IPS-18a (cell line): ENCODE data around the gene ANKS3.

Experiments
- H3K27ac ChIP-seq: one replicate; pipeline ENCODE4 v1.5.1; 2013; ENCODE audit warnings: low read length
- H3K27me3 ChIP-seq: one replicate; pipeline ENCODE4 v1.6.1; 2013; ENCODE audit warnings: mild to moderate bottlenecking, low read length; ENCODE audit not compliant: control insufficient read depth, insufficient read depth
- H3K36me3 ChIP-seq: one replicate; pipeline ENCODE4 v1.6.1; 2013; ENCODE audit warnings: low read depth, low read length; ENCODE audit not compliant: control insufficient read depth
- H3K4me1 ChIP-seq: one replicate; pipeline ENCODE4 v1.6.1; 2013; ENCODE audit warnings: low read depth, low read length; ENCODE audit not compliant: control insufficient read depth
- H3K4me3 ChIP-seq: one replicate; pipeline ENCODE4 v1.5.1; 2013; ENCODE audit warnings: low read length
- H3K9ac ChIP-seq: one replicate; pipeline ENCODE4 v1.6.1; 2013; ENCODE audit warnings: mild to moderate bottlenecking, low read length, moderate library complexity
- H3K9me3 ChIP-seq: one replicate; pipeline ENCODE4 v1.6.1; 2013; ENCODE audit warnings: low read depth, low read length; ENCODE audit not compliant: control insufficient read depth

Gene ANKS3

GRCh38 chr16:4734063-4734729, at the start of gene ANKS3, which contains the start of gene DNAAF8:
Gene ANKS3 (minus strand): TSS chr16:4734271. CDS start chr16:4730149, 4,122 bp downstream.
Gene DNAAF8 (plus strand): TSS chr16:4734537. CDS start chr16:4736515, 1,978 bp downstream.
- Histone ChIP-seq H3K27me3 (no peaks in the 10 kb centered on the region), H3K4me1 (peaks cover 3% of the 10 kb centered on the region), H3K36me3 (peaks cover 12% of the 10 kb centered on the region), H3K27ac (no peak within 1 kb of the TSS), H3K9ac (peak within 1 kb of the TSS; percentile 76), H3K9me3 (no peaks in the 10 kb centered on the region), H3K4me3 (peak within 1 kb of the TSS; percentile 97)

GRCh38 chr16:4783251-4783950, 49.3 kb upstream of the ANKS3 start:
- Histone ChIP-seq H3K9ac (no peak overlapping the region), H3K4me1 (no peaks in the 10 kb centered on the region), H3K4me3 (no peak overlapping the region), H3K27ac (no peak overlapping the region), H3K9me3 (no peaks in the 10 kb centered on the region), H3K27me3 (no peaks in the 10 kb centered on the region), H3K36me3 (no peaks in the 10 kb centered on the region)

- no peak overlapping the region for H3K4me3 ChIP-seq
- no peaks in the 10 kb centered on the region for H3K4me1 ChIP-seq
- no peaks in the 10 kb centered on the region for H3K9me3 ChIP-seq
- no peaks in the 10 kb centered on the region for H3K36me3 ChIP-seq
- H3K27ac ChIP-seq: no peak overlapping the region
- H3K27me3 ChIP-seq: no peaks in the 10 kb centered on the region
- no peak overlapping the region for H3K9ac ChIP-seq
Measured at GRCh38 chr16:4780235-4780634, 46.2 kb upstream of the ANKS3 start.

GRCh38 chr16:4778050-4778392, 44.0 kb upstream of the ANKS3 start:
- H3K9me3 ChIP-seq: no peaks in the 10 kb centered on the region
- no peak overlapping the region for H3K9ac ChIP-seq
- H3K36me3 ChIP-seq: no peaks in the 10 kb centered on the region
- H3K4me1 ChIP-seq: no peaks in the 10 kb centered on the region
- H3K4me3 ChIP-seq: no peak overlapping the region
- H3K27ac ChIP-seq: no peak overlapping the region
- H3K27me3 ChIP-seq: no peaks in the 10 kb centered on the region

GRCh38 chr16:4777339-4778049, 43.4 kb upstream of the ANKS3 start:
- H3K27ac ChIP-seq: no peak overlapping the region
- no peaks in the 10 kb centered on the region for H3K27me3 ChIP-seq
- H3K4me3 ChIP-seq: no peak overlapping the region
- H3K9me3 ChIP-seq: no peaks in the 10 kb centered on the region
- H3K4me1 ChIP-seq: no peaks in the 10 kb centered on the region
- no peaks in the 10 kb centered on the region for H3K36me3 ChIP-seq
- H3K9ac ChIP-seq: no peak overlapping the region

- H3K9me3 ChIP-seq: no peaks in the 10 kb centered on the region
- no peaks in the 10 kb centered on the region for H3K4me1 ChIP-seq
- no peak overlapping the region for H3K4me3 ChIP-seq
- no peak overlapping the region for H3K27ac ChIP-seq
- no peak overlapping the region for H3K9ac ChIP-seq
- no peaks in the 10 kb centered on the region for H3K27me3 ChIP-seq
- no peaks in the 10 kb centered on the region for H3K36me3 ChIP-seq
Measured at GRCh38 chr16:4776141-4776705, 42.2 kb upstream of the ANKS3 start.

GRCh38 chr16:4775005-4775404, 40.9 kb upstream of the ANKS3 start:
- Histone ChIP-seq H3K9me3 (no peaks in the 10 kb centered on the region), H3K4me1 (no peaks in the 10 kb centered on the region), H3K9ac (no peak overlapping the region), H3K4me3 (no peak overlapping the region), H3K27me3 (no peaks in the 10 kb centered on the region), H3K27ac (no peak overlapping the region), H3K36me3 (no peaks in the 10 kb centered on the region)

- Histone ChIP-seq H3K4me1 (peaks cover 4% of the 10 kb centered on the region), H3K27ac (no peak overlapping the region), H3K27me3 (no peaks in the 10 kb centered on the region), H3K9ac (no peak overlapping the region), H3K36me3 (no peaks in the 10 kb centered on the region), H3K4me3 (no peak overlapping the region), H3K9me3 (no peaks in the 10 kb centered on the region)
Measured at GRCh38 chr16:4772351-4772750, 38.3 kb upstream of the ANKS3 start.

GRCh38 chr16:4771646-4772045, 37.6 kb upstream of the ANKS3 start:
- H3K9me3 ChIP-seq: no peaks in the 10 kb centered on the region
- peaks cover 4% of the 10 kb centered on the region for H3K4me1 ChIP-seq
- H3K27ac ChIP-seq: no peak overlapping the region
- H3K27me3 ChIP-seq: no peaks in the 10 kb centered on the region
- H3K4me3 ChIP-seq: no peak overlapping the region
- H3K36me3 ChIP-seq: no peaks in the 10 kb centered on the region
- no peak overlapping the region for H3K9ac ChIP-seq

- Histone ChIP-seq H3K9ac (no peak overlapping the region), H3K9me3 (no peaks in the 10 kb centered on the region), H3K27ac (no peak overlapping the region), H3K4me3 (peak overlapping the region; percentile 55), H3K27me3 (no peaks in the 10 kb centered on the region), H3K36me3 (peaks cover 8% of the 10 kb centered on the region), H3K4me1 (peaks cover 8% of the 10 kb centered on the region)
Measured at GRCh38 chr16:4769306-4769638, 35.2 kb upstream of the ANKS3 start.

- Histone ChIP-seq H3K4me3 (peak overlapping the region; percentile 55), H3K36me3 (peaks cover 12% of the 10 kb centered on the region), H3K27ac (peak overlapping the region; percentile 29), H3K4me1 (peaks cover 8% of the 10 kb centered on the region), H3K9me3 (no peaks in the 10 kb centered on the region), H3K9ac (peak overlapping the region; percentile 35), H3K27me3 (no peaks in the 10 kb centered on the region)
Measured at GRCh38 chr16:4768549-4769305, 34.7 kb upstream of the ANKS3 start.
